Measurements from ENCODE around the gene THADA. TPM values are rescaled to one million over a fixed set of nuclear protein-coding genes. Genes with fewer than 3 reads are reported as not detected.

The THADA gene
- total RNA-seq, 1 donor, result 39.4 TPM

GRCh38 chr2:43220760-43221123 is 375.1 kb downstream of the THADA start:
- Histone ChIP-seq H3K27ac (ENCODE audit: low read depth, low read length) (peak overlapping the region; percentile 88), H4K20me1 (ENCODE audit: insufficient read depth, low read length) (peaks cover 16% of the 10 kb centered on the region), H3K4me1 (ENCODE audit: insufficient read depth, low read length) (peaks cover 52% of the 10 kb centered on the region), H3K36me3 (ENCODE audit: insufficient read depth, low read length) (peaks cover 30% of the 10 kb centered on the region), H2AFZ (ENCODE audit: low read length) (no peak overlapping the region), H3K79me2 (ENCODE audit: insufficient read depth, low read length) (peaks cover 51% of the 10 kb centered on the region), H3K4me2 (ENCODE audit: insufficient read depth, low read length) (peak overlapping the region; percentile 85), H3K9me3 (ENCODE audit: low read depth, low read length) (no peaks in the 10 kb centered on the region), H3K4me3 (ENCODE audit: insufficient read depth, low read length) (peak overlapping the region; percentile 90), H3K27me3 (ENCODE audit: insufficient read depth, low read length) (no peaks in the 10 kb centered on the region)
- peak; percentile 53 for DNase-seq (ENCODE audit: insufficient read length, low spot score, missing footprints)
- TF ChIP-seq CTCF (IDR thresholded peaks at IDR 0.05; ENCODE audit: extremely low read depth, low read depth, low read length), result no peak

- no peak for TF ChIP-seq CTCF (IDR thresholded peaks at IDR 0.05; ENCODE audit: extremely low read depth, low read depth, low read length)
- H3K4me2 ChIP-seq (ENCODE audit: insufficient read depth, low read length), result peak overlapping the region; percentile 85
- DNase-seq (ENCODE audit: insufficient read length, low spot score, missing footprints), result no peak
- peaks cover 26% of the 10 kb centered on the region for H3K36me3 ChIP-seq (ENCODE audit: insufficient read depth, low read length)
- no peaks in the 10 kb centered on the region for H3K27me3 ChIP-seq (ENCODE audit: insufficient read depth, low read length)
- no peaks in the 10 kb centered on the region for H3K9me3 ChIP-seq (ENCODE audit: low read depth, low read length)
- H3K4me3 ChIP-seq (ENCODE audit: insufficient read depth, low read length), result peak overlapping the region; percentile 90
- peak overlapping the region; percentile 83 for H2AFZ ChIP-seq (ENCODE audit: low read length)
- peaks cover 47% of the 10 kb centered on the region for H3K79me2 ChIP-seq (ENCODE audit: insufficient read depth, low read length)
- H3K4me1 ChIP-seq (ENCODE audit: insufficient read depth, low read length), result peaks cover 52% of the 10 kb centered on the region
- peak overlapping the region; percentile 88 for H3K27ac ChIP-seq (ENCODE audit: low read depth, low read length)
- peaks cover 12% of the 10 kb centered on the region for H4K20me1 ChIP-seq (ENCODE audit: insufficient read depth, low read length)
These were observed 375.5 kb downstream of the THADA start for GRCh38 chr2:43220229-43220751.

GRCh38 chr2:43219383-43220228 is 376.2 kb downstream of the THADA start:
- DNase-seq (ENCODE audit: insufficient read length, low spot score, missing footprints), result peak; percentile 95
- Histone ChIP-seq H4K20me1 (ENCODE audit: insufficient read depth, low read length) (peaks cover 12% of the 10 kb centered on the region), H3K4me1 (ENCODE audit: insufficient read depth, low read length) (peaks cover 52% of the 10 kb centered on the region), H3K4me2 (ENCODE audit: insufficient read depth, low read length) (peak overlapping the region; percentile 85), H2AFZ (ENCODE audit: low read length) (peak overlapping the region; percentile 83), H3K4me3 (ENCODE audit: insufficient read depth, low read length) (peak overlapping the region; percentile 90), H3K79me2 (ENCODE audit: insufficient read depth, low read length) (peaks cover 40% of the 10 kb centered on the region), H3K9me3 (ENCODE audit: low read depth, low read length) (no peaks in the 10 kb centered on the region), H3K36me3 (ENCODE audit: insufficient read depth, low read length) (peaks cover 20% of the 10 kb centered on the region), H3K27me3 (ENCODE audit: insufficient read depth, low read length) (no peaks in the 10 kb centered on the region), H3K27ac (ENCODE audit: low read depth, low read length) (peak overlapping the region; percentile 88)
- no peak for TF ChIP-seq CTCF (IDR thresholded peaks at IDR 0.05; ENCODE audit: extremely low read depth, low read depth, low read length)

GRCh38 chr2:43218702-43219382 is 377.0 kb downstream of the THADA start:
- peak overlapping the region; percentile 68 for H2AFZ ChIP-seq (ENCODE audit: low read length)
- H3K79me2 ChIP-seq (ENCODE audit: insufficient read depth, low read length), result peaks cover 32% of the 10 kb centered on the region
- peak; percentile 71 for DNase-seq (ENCODE audit: insufficient read length, low spot score, missing footprints)
- H4K20me1 ChIP-seq (ENCODE audit: insufficient read depth, low read length), result peaks cover 8% of the 10 kb centered on the region
- H3K27ac ChIP-seq (ENCODE audit: low read depth, low read length), result peak overlapping the region; percentile 68
- H3K36me3 ChIP-seq (ENCODE audit: insufficient read depth, low read length), result peaks cover 15% of the 10 kb centered on the region
- no peak for TF ChIP-seq CTCF (IDR thresholded peaks at IDR 0.05; ENCODE audit: extremely low read depth, low read depth, low read length)
- H3K4me2 ChIP-seq (ENCODE audit: insufficient read depth, low read length), result peak overlapping the region; percentile 85
- H3K9me3 ChIP-seq (ENCODE audit: low read depth, low read length), result no peaks in the 10 kb centered on the region
- H3K27me3 ChIP-seq (ENCODE audit: insufficient read depth, low read length), result no peaks in the 10 kb centered on the region
- H3K4me3 ChIP-seq (ENCODE audit: insufficient read depth, low read length), result peak overlapping the region; percentile 90
- H3K4me1 ChIP-seq (ENCODE audit: insufficient read depth, low read length), result peaks cover 52% of the 10 kb centered on the region

Data from osteoblast (primary cell).